A549 (cell line): Measurements from ENCODE around the gene VEGFC. TPM values are rescaled to one million over a fixed set of nuclear protein-coding genes. Genes with fewer than 3 reads are reported as not detected.

Experiments
- ATAC-seq, 2 experiments: fragments of 200-7000 bp in 1 of 2; fragments of >200 bp in 1 of 2; cut with Nextera tagmentation in 1 of 2; cut with Tn5 transposase in 1 of 2; 3 replicates each; pipeline versions ENCODE4 v1.8.0 to v1.9.1; 2018 to 2020; ENCODE audit warnings: mild to moderate bottlenecking in 1 of 2, moderate library complexity in 1 of 2
- CTCF ChIA-PET: fragments of 300-600 bp; sonication (Branson Sonifier 250); formaldehyde crosslinking; extraction: SDS; loops from one replicate; lab custom pipeline; 2021; ENCODE audit warnings: antibody characterized with exemption, inconsistent platforms; lab: Yijun Ruan, JAX
- POLR2A ChIA-PET: fragments of 350-600 bp; formaldehyde crosslinking; extraction: SDS; loops from one replicate; lab custom pipeline; 2021; ENCODE audit warnings: antibody characterized with exemption, inconsistent platforms; lab: Yijun Ruan, JAX
- DNase-seq, 2 experiments: peaks; one replicate each; pipeline versions ENCODE4 v3.0.0 to v3.0.0-alpha.2; 2011 to 2016; ENCODE audit warnings: low read depth in 1 of 2, low spot score in 1 of 2
- FAIRE-seq: peaks from 2 replicates; lab custom pipeline; 2011; peaks lifted over from hg19 to GRCh38; lab: Jason Lieb, UNC
- H3K27ac ChIP-seq, 2 experiments: fragments of >200 bp; sonication (Bioruptor Twin); formaldehyde crosslinking; 3 replicates each; pipeline ENCODE4 v1.5.1; 2016 to 2017
- H3K4me1 ChIP-seq: fragments of >200 bp; sonication (Bioruptor Twin); formaldehyde crosslinking; 3 replicates; pipeline ENCODE4 v1.6.1; 2016
- H3K4me2 ChIP-seq: fragments of >200 bp; sonication (Bioruptor Twin); formaldehyde crosslinking; 3 replicates; pipeline ENCODE4 v1.6.1; 2016
- H3K4me3 ChIP-seq: fragments of >200 bp; sonication (Bioruptor Twin); formaldehyde crosslinking; 3 replicates; pipeline ENCODE4 v1.5.1; 2016
- H3K9me3 ChIP-seq: fragments of >200 bp; sonication (Bioruptor Twin); formaldehyde crosslinking; 3 replicates; pipeline ENCODE4 v1.6.1; 2016
- CEBPB ChIP-seq, 2 experiments: fragments of >200 bp in 1 of 2; sonication (Bioruptor Twin) in 1 of 2; formaldehyde crosslinking in 1 of 2; IDR thresholded peaks; 2 replicates each; pipeline ENCODE4 v1.6.1; 2012 to 2016
- EHMT2 ChIP-seq: fragments of 200-600 bp; sonication (generic); IDR thresholded peaks from 2 replicates; pipeline ENCODE4 v1.6.1; 2016; ENCODE audit warnings: antibody characterized with exemption, low read depth, mild to moderate bottlenecking, moderate library complexity
- EP300 ChIP-seq, 2 experiments: fragments of >200 bp; sonication (Bioruptor Twin); formaldehyde crosslinking; IDR thresholded peaks; 2 replicates in 1 of 2; 3 replicates in 1 of 2; pipeline ENCODE4 v1.6.1; 2016 to 2017
- ESRRA ChIP-seq: fragments of 150-350 bp; IDR thresholded peaks from 2 replicates; pipeline ENCODE4 v1.6.1; 2014; ENCODE audit warnings: mild to moderate bottlenecking, low read length, borderline replicate concordance
- FOSL2 ChIP-seq, 2 experiments: fragments of 450-650 bp in 1 of 2; fragments of >200 bp in 1 of 2; sonication (Bioruptor Twin) in 1 of 2; formaldehyde crosslinking; IDR thresholded peaks; 2 replicates each; pipeline versions ENCODE4 v1.5.0 to v1.6.1; 2016 to 2020; ENCODE audit warnings: mild to moderate bottlenecking in 1 of 2, moderate library complexity in 1 of 2
- GATA3 ChIP-seq: IDR thresholded peaks from 2 replicates; pipeline ENCODE4 v1.6.1; 2012; ENCODE audit warnings: borderline replicate concordance
- JUNB ChIP-seq: fragments of >200 bp; sonication (Bioruptor Twin); formaldehyde crosslinking; IDR thresholded peaks from 2 replicates; pipeline ENCODE4 v1.6.1; 2016
- KDM1A ChIP-seq: fragments of 200-600 bp; sonication (generic); IDR thresholded peaks from 2 replicates; pipeline ENCODE4 v1.6.1; 2016; ENCODE audit warnings: low read depth, mild to moderate bottlenecking
- KDM5A ChIP-seq: fragments of 200-600 bp; sonication (generic); IDR thresholded peaks from 2 replicates; pipeline ENCODE4 v1.6.1; 2016; ENCODE audit warnings: antibody characterized with exemption, mild to moderate bottlenecking
- MAZ ChIP-seq: fragments of 150-350 bp; IDR thresholded peaks from 2 replicates; pipeline ENCODE4 v1.6.1; 2014; ENCODE audit warnings: antibody characterized with exemption, low read depth, low read length, borderline replicate concordance
- MYC ChIP-seq: IDR thresholded peaks from 2 replicates; pipeline ENCODE4 v1.6.1; 2012; ENCODE audit warnings: mild to moderate bottlenecking, inconsistent platforms, low read length, improper control_type of control experiment, borderline replicate concordance
- PHF8 ChIP-seq: fragments of 200-600 bp; sonication (generic); IDR thresholded peaks from 2 replicates; pipeline ENCODE4 v1.6.1; 2016; ENCODE audit warnings: low read depth, mild to moderate bottlenecking, antibody characterized with exemption, moderate library complexity, borderline replicate concordance
- POLR2A ChIP-seq: IDR thresholded peaks from 2 replicates; pipeline ENCODE4 v1.6.1; 2012; ENCODE audit warnings: mild to moderate bottlenecking, low read length
- POLR2AphosphoS2 ChIP-seq: conservative IDR thresholded peaks from 2 replicates; pipeline ENCODE4 v1.6.1; 2012; ENCODE audit warnings: low read length, improper control_type of control experiment, inconsistent platforms
- ZSCAN20 ChIP-seq: fragments of 250-450 bp; sonication (Bioruptor Pico); IDR thresholded peaks from 2 replicates; pipeline ENCODE4 v1.8.0; 2022; ENCODE audit warnings: mild to moderate bottlenecking, moderate library complexity
- WGBS: methylation state at CpG from one replicate; pipeline ENCODE4 v1.1.6; 2017; ENCODE audit errors: missing lambda C conversion rate; 5-methylcytosine and 5-hydroxymethylcytosine counted together
- polyA plus RNA-seq, 4 experiments: library from polyadenylated mRNA; depleted of rRNA in 3 of 4; stranded (reverse); fragments of >200 nt; fragmentation: RNase III in 1 of 4; extraction: RNeasy Plus Mini Kit Qiagen cat#74134 plus additional on column Dnase treatment in 1 of 4; gene quantifications; 2 replicates in 3 of 4; 3 replicates in 1 of 4; pipeline ENCODE4 v1.2.3, GENCODE V29; 2011 to 2017
- TF ChIP-seq, protein P1 (sequence below): fragments of 450-650 bp; IDR thresholded peaks from 2 replicates; pipeline ENCODE4 v1.6.1; 2014; ENCODE audit warnings: antibody characterized with exemption
- TF ChIP-seq, protein P2 (sequence below): fragments of >200 bp; sonication (Bioruptor Twin); formaldehyde crosslinking; IDR thresholded peaks from 3 replicates; pipeline ENCODE4 v1.6.1; 2016

VEGFC gene
- polyA plus RNA-seq, 2 of the 4 experiments (the other 2 are of a cell fraction), result 11.6 to 14.4 TPM

DNA sequence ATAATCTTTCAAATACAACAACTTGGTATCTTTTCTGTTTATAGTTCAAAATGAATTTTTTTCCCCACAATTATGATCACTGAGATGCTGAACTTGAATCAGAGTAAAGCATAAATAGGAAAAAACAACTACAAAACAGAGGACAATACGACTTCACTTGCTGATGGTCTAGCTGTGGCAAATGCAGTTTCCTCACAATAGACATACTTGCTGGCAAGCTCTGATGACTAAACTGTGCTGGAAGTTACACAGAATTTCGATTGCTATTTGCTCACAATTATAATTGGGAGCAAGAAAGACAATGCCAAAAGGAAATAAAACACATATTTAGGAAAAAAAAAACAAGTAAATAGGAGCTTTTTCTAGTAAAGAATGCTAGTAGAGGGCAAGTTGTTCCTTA is 14.7 kb downstream of the VEGFC start:
- H3K27ac ChIP-seq, result peak overlapping the region; percentile 75 to 89
- WGBS, result 0% methylated on average over 2 of the region's 2 CpGs

DNA sequence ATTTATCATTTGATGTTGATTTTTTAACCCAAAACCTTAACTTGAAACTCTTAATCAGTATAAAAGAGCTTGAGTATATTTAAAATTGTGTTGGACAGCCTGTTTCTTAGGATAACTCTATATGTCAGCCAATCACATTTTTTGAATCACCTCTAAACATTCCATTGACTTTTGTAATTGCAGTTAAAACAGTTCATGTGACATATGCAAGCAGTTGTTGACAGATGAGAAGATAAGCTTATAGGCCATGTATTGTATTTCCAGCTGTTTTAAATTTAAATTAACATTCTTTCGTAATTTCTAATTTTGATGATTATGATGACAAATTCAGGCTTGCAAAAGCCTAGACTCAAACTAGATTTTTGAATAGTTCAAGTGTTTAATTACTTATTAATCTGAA is 17.4 kb downstream of the VEGFC start:
- no peak for TF ChIP-seq CEBPB (IDR thresholded peaks at IDR 0.05)
- peak; percentile 49; the same call in 1 of the 2 replicates for TF ChIP-seq GATA3
- POLR2A ChIA-PET, result no interaction called here
- Histone ChIP-seq H3K27ac (peak overlapping the region; percentile 34 to 40; a peak in 2 of 6 replicates), H3K4me3 (no peak overlapping the region), H3K4me2 (peak overlapping the region; percentile 56), H3K4me1 (peaks cover 57% of the 10 kb centered on the region), H3K9me3 (no peaks in the 10 kb centered on the region)
- FAIRE-seq, result no peak
- 88% methylated on average over 1 of the region's 1 CpG for WGBS
- no peak for DNase-seq
- CTCF ChIA-PET, result interaction anchor here (1.6 kb wide), 1 partner anchor 17 kb away, joined by 5 read pairs; no protein-coding TSS in a partner anchor
- ATAC-seq, result no peak

More for the DNA sequence above, 14.7 kb downstream of the VEGFC start:
- ChIA-PET POLR2A (interaction anchor here (1.0 kb wide), 1 partner anchor 9 kb away, joined by 4 read pairs; no protein-coding TSS in a partner anchor), CTCF (interaction anchor here (1.2 kb wide), 1 partner anchor 269 kb away, joined by 5 read pairs; no protein-coding TSS in a partner anchor)
- DNase-seq (peak in 1 of 2 experiments; percentile 48), ATAC-seq (peak; percentile 61 to 69; a peak in 4 of 6 replicates), FAIRE-seq (no peak)
- H3K4me2 ChIP-seq, result peak overlapping the region; percentile 80
- H3K4me3 ChIP-seq, result 0 out of 3 replicates have a peak overlapping the region, but pooled peaks have one; percentile 7
- H3K9me3 ChIP-seq, result no peaks in the 10 kb centered on the region
- TF ChIP-seq POLR2A, result no peak
- no peak for TF ChIP-seq MAZ
- TF ChIP-seq, protein P1, sequence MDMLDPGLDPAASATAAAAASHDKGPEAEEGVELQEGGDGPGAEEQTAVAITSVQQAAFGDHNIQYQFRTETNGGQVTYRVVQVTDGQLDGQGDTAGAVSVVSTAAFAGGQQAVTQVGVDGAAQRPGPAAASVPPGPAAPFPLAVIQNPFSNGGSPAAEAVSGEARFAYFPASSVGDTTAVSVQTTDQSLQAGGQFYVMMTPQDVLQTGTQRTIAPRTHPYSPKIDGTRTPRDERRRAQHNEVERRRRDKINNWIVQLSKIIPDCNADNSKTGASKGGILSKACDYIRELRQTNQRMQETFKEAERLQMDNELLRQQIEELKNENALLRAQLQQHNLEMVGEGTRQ, result no peak
- TF ChIP-seq EHMT2, result no peak
- no peak for TF ChIP-seq ESRRA
- TF ChIP-seq, protein P2, sequence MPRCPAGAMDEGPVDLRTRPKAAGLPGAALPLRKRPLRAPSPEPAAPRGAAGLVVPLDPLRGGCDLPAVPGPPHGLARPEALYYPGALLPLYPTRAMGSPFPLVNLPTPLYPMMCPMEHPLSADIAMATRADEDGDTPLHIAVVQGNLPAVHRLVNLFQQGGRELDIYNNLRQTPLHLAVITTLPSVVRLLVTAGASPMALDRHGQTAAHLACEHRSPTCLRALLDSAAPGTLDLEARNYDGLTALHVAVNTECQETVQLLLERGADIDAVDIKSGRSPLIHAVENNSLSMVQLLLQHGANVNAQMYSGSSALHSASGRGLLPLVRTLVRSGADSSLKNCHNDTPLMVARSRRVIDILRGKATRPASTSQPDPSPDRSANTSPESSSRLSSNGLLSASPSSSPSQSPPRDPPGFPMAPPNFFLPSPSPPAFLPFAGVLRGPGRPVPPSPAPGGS, result no peak
- TF ChIP-seq POLR2AphosphoS2, result no peak
- no peak for TF ChIP-seq MYC
- no peak for TF ChIP-seq KDM1A
- no peak for TF ChIP-seq KDM5A
- TF ChIP-seq, all 56 proteins: peak for 0
- peaks cover 74% of the 10 kb centered on the region for H3K4me1 ChIP-seq

DNA sequence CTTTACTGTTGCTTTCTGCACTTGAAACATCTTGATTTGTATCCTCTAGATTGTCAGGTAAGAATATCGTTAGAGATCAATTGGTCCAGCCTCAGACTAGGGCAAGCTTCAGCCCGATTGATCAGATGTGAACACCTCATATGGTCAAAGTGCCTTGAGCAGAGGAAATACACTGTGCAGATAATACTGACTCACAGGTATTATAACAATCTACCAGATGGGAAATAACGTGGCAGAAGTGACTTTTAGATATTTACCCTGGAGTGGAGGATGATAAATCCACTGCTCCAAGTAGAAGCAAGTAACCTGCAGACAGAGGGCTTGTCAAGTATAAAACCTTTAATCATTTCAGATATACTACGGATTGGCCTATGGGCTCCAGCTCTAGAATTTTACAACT is 17.9 kb downstream of the VEGFC start:
- peak overlapping the region; percentile 56 for H3K4me2 ChIP-seq
- H3K9me3 ChIP-seq, result no peaks in the 10 kb centered on the region
- H3K27ac ChIP-seq, result peak overlapping the region; percentile 40; a peak in 2 of 6 replicates
- CTCF ChIA-PET, result interaction anchor here (1.6 kb wide), 1 partner anchor 17 kb away, joined by 5 read pairs; no protein-coding TSS in a partner anchor
- no peak overlapping the region for H3K4me3 ChIP-seq
- DNase-seq, result no peak
- TF ChIP-seq ZSCAN20 (no peak), EP300 (IDR thresholded peaks at IDR 0.05) (no peak), JUNB (no peak)
- TF ChIP-seq, all 56 proteins: peak for 0
- peaks cover 57% of the 10 kb centered on the region for H3K4me1 ChIP-seq
- FAIRE-seq (no peak), ATAC-seq (no peak; a peak in 1 of 6 replicates)
- WGBS, result 38% methylated on average over 4 of the region's 4 CpGs
- POLR2A ChIA-PET, result no interaction called here

DNA sequence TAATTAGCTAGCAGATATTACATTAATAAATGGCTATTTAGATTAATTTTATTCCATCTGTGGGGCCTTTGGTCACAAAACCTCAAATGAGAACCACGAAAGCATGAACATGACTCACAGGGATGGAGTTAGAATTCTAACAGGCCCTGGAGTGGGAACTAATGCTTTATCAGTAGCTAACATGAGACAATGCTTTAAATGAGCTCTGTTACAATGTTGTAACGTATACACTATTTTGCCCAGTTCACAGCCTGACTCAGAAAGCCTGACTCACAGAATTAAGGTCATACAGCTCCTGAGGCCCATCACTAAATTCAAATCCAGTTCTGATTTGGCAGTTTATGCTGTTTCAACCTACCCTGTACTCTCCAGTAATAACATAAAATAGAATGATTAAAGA is 23.2 kb downstream of the VEGFC start:
- WGBS, result 27% methylated on average over 2 of the region's 2 CpGs
- no peaks in the 10 kb centered on the region for H3K9me3 ChIP-seq
- CTCF ChIA-PET, result no interaction called here
- TF ChIP-seq PHF8, result no peak
- 0 out of 2 replicates have a peak, but pooled peaks have one; percentile 33 for TF ChIP-seq JUNB
- TF ChIP-seq FOSL2 (IDR thresholded peaks at IDR 0.05), result 0 out of 2 replicates have a peak, but pooled peaks have one; percentile 24
- peak; percentile 69 for TF ChIP-seq FOSL2 (CRISPR knock-in tag; IDR thresholded peaks at IDR 0.05)
- FAIRE-seq, result no peak
- POLR2A ChIA-PET, result interaction anchor here (0.9 to 1.0 kb wide), 2 partner anchors 8 to 133 kb away, joined by 4 to 7 read pairs; no protein-coding TSS in a partner anchor
- ATAC-seq, result peak; percentile 83 to 88
- H3K4me2 ChIP-seq, result peak overlapping the region; percentile 52
- peak in 1 of 2 experiments; percentile 49 for DNase-seq
- H3K4me3 ChIP-seq, result no peak overlapping the region
- H3K27ac ChIP-seq, result peak overlapping the region; percentile 50 to 83; a peak in 5 of 6 replicates
- peaks cover 23% of the 10 kb centered on the region for H3K4me1 ChIP-seq
